Ectodermal cell (in vitro differentiated cells): ENCODE measurements around the gene MTMR6. TPM values are rescaled to one million over a fixed set of nuclear protein-coding genes. Genes with fewer than 3 reads are reported as not detected.
"Not testable (repeated sequence)": the region's sequence is repeated elsewhere in the genome, so short reads cannot be mapped to it uniquely, and the experiment has no call there.

Source experiments
- H3K27ac ChIP-seq: 2 replicates; pipeline ENCODE4 v1.7.0; 2013; ENCODE audit warnings: mild to moderate bottlenecking, low read depth, low read length; ENCODE audit not compliant: insufficient read depth, poor library complexity, severe bottlenecking
- H3K27me3 ChIP-seq: 2 replicates; pipeline ENCODE4 v1.7.0; 2013; ENCODE audit warnings: mild to moderate bottlenecking, low read length; ENCODE audit not compliant: insufficient read depth, control insufficient read depth, poor library complexity, severe bottlenecking
- H3K36me3 ChIP-seq: one replicate; pipeline ENCODE4 v1.7.0; 2013; ENCODE audit warnings: low read length; ENCODE audit not compliant: control insufficient read depth, insufficient read depth
- H3K4me1 ChIP-seq: one replicate; pipeline ENCODE4 v1.7.0; 2013; ENCODE audit warnings: low read length; ENCODE audit not compliant: control insufficient read depth, insufficient read depth
- H3K4me3 ChIP-seq: 2 replicates; pipeline ENCODE4 v1.7.0; 2013; ENCODE audit warnings: low read depth, low read length, control low read depth; ENCODE audit not compliant: insufficient read depth
- H3K9me3 ChIP-seq: 2 replicates; pipeline ENCODE4 v1.7.0; 2013; ENCODE audit warnings: mild to moderate bottlenecking, low read length, moderate library complexity; ENCODE audit not compliant: control insufficient read depth
- WGBS, 2 experiments: methylation state at CpG; one replicate each; pipeline ENCODE4 v1.1.7; 2013; ENCODE audit warnings: missing lambda C conversion rate in 2 of 2; 5-methylcytosine and 5-hydroxymethylcytosine counted together
- polyA plus RNA-seq, 4 experiments: library from polyadenylated mRNA; stranded (reverse); fragments of 50-300 nt; gene quantifications; one replicate each; pipeline ENCODE4 v1.2.3, GENCODE V29; 2013

Gene MTMR6
- polyA plus RNA-seq (2013, experiment 1 of 4), result 10.3 TPM
- polyA plus RNA-seq (2013, experiment 2 of 4), result 11.1 TPM
- polyA plus RNA-seq (2013, experiment 3 of 4), result 10.0 TPM
- 11.1 TPM for polyA plus RNA-seq (2013, experiment 4 of 4)

DNA sequence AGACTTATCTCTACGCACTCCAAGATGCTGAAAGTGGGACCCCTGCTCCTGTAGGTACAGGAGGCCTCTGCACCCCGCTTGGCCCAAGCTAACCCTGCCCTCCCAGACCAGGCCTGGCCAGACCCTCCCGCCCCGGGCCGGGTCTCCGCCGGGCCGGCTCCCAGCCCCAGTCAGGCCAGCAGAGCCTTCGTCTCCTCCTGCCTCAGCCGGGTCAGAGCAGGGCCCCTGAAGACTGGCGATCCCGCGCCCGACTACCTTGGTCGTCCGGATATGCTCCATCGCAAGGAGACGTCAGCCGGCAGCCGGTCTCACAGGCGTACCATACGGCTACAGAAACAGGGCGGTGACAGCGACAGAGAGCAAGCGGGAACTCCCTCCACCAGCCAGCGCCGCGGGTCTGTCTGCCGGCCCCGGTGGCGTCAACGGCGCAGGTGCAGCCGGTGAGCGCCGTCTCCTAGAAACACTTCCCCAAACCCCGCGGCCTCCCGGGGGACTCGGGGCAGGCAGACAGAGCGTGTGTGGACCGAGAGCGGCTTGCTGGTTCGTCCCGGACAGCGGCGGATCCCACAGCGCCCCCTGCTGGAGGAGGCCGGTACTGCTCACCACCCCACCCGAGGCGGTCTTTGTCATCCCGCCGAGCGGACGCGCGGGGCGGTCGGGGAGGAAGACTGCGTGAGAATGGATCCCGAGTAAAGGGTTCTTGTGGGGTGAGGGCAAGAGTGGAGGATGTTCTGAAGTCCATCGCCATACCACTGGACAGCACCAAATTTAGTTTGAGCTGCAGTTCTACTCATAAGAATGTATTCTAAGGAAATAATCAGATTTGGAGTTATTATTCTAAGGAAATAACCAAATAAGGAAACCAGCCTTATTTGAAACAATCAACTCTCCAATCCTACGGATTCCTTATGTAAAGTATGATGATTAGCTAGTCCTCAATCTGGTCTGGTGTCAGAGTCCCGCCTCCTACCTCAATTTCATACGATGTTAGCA is at the start of gene MTMR6:
MTMR6 (minus strand) TSS at position 520 of the 993 bp plus-strand sequence; CDS start at position 279, 241 bp downstream.
- Histone ChIP-seq H3K27ac (no peak within 1 kb of the TSS), H3K9me3 (no peaks in the 10 kb centered on the region), H3K4me1 (peaks cover 3% of the 10 kb centered on the region), H3K4me3 (peak within 1 kb of the TSS; percentile 72), H3K36me3 (no peaks in the 10 kb centered on the region), H3K27me3 (peaks cover 16% of the 10 kb centered on the region)
- 3% methylated on average over 65 of the region's 65 CpGs for WGBS, 2 experiments

GRCh38 chr13:25335856-25336255 is 48.6 kb upstream of the MTMR6 start:
- Histone ChIP-seq H3K4me3 (no peak overlapping the region), H3K27ac (no peak overlapping the region), H3K9me3 (no peaks in the 10 kb centered on the region), H3K27me3 (no peaks in the 10 kb centered on the region), H3K36me3 (peaks cover 11% of the 10 kb centered on the region), H3K4me1 (no peaks in the 10 kb centered on the region)
- WGBS, 2 experiments, result 93 to 94% methylated on average over 3 of the region's 3 CpGs

DNA sequence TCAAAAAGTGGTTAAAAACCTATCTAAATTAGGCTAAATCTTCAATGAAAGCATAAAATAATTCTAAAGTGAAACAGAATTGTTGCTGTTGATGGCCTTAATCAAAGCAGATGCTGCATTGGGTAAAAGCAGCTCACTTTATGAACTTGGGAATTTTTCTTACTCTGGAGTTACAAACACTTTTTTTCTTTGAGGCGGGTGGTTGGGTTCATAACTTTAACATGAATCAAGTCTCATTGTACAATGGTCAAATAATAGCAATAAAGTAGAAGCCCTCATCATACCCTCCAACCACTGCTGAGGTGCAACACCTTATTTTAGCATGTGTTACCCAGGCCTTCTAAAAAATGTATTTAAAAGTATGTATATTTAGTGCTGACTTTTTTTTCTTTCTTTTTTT is 43.3 kb upstream of the MTMR6 start:
- Histone ChIP-seq H3K27ac (no peak overlapping the region), H3K36me3 (peaks cover 32% of the 10 kb centered on the region), H3K9me3 (no peaks in the 10 kb centered on the region), H3K4me1 (no peaks in the 10 kb centered on the region), H3K27me3 (no peaks in the 10 kb centered on the region), H3K4me3 (no peak overlapping the region)
- 88% methylated on average over 1 of the region's 1 CpG; no CpG with 5 or more reads in 1 of the 2 experiments for WGBS, 2 experiments

- peaks cover 37% of the 10 kb centered on the region for H3K36me3 ChIP-seq
- no peaks in the 10 kb centered on the region for H3K4me1 ChIP-seq
- H3K4me3 ChIP-seq, result no peak overlapping the region
- H3K27ac ChIP-seq, result no peak overlapping the region
- WGBS, 2 experiments, result 92 to 96% methylated on average over 4 of the region's 4 CpGs
- H3K9me3 ChIP-seq, result no peaks in the 10 kb centered on the region
- H3K27me3 ChIP-seq, result no peaks in the 10 kb centered on the region
Observed at GRCh38 chr13:25329706-25330105, 42.4 kb upstream of the MTMR6 start.

- WGBS, 2 experiments, result 89 to 97% methylated on average over 1 to 2 of the region's 2 CpGs
Observed at GRCh38 chr13:25324100-25324499, 36.8 kb upstream of the MTMR6 start.

GRCh38 chr13:25319771-25320170 is 32.5 kb upstream of the MTMR6 start:
- Histone ChIP-seq H3K4me3 (no peak overlapping the region), H3K27ac (no peak overlapping the region), H3K36me3 (peaks cover 10% of the 10 kb centered on the region), H3K4me1 (no peaks in the 10 kb centered on the region), H3K9me3 (no peaks in the 10 kb centered on the region), H3K27me3 (no peaks in the 10 kb centered on the region)
- WGBS, 2 experiments, result 93 to 100% methylated on average over 1 of the region's 1 CpG

More at GRCh38 chr13:25324100-25324499, 36.8 kb upstream of the MTMR6 start:
- Histone ChIP-seq H3K27me3 (no peaks in the 10 kb centered on the region), H3K36me3 (peaks cover 17% of the 10 kb centered on the region), H3K9me3 (no peaks in the 10 kb centered on the region), H3K4me1 (no peaks in the 10 kb centered on the region), H3K27ac (no peak overlapping the region), H3K4me3 (no peak overlapping the region)

GRCh38 chr13:25318946-25319345 is 31.7 kb upstream of the MTMR6 start:
- not testable (repeated sequence) for H3K27me3 ChIP-seq, H3K9me3 ChIP-seq, H3K4me1 ChIP-seq, H3K27ac ChIP-seq, H3K4me3 ChIP-seq
- peaks cover 13% of the 10 kb centered on the region for H3K36me3 ChIP-seq
- WGBS, 2 experiments, result 92 to 97% methylated on average over 3 to 4 of the region's 4 CpGs

DNA sequence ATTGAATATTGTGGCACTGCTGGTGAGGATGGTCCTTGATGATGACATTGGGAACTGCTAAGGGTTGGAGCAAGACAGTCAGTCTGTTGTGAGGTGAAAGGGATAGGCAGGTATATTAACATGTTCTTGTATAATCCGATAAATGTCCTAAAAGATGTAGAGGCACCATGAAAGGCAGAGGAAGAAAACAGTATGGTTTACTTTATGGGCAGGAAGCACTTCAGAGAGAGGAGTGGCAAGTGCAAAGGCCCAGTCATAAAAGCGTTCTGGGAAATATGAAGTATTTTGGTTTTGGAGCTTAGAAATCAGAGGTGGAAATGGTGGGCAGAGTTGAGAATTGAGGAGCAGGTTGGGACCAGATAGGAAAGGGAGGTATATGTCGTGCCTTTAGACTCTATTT is 23.6 kb upstream of the MTMR6 start:
- WGBS, 2 experiments, result 95 to 97% methylated on average over 3 of the region's 3 CpGs
- H3K4me3 ChIP-seq, result no peak overlapping the region
- H3K27me3 ChIP-seq, result no peaks in the 10 kb centered on the region
- H3K4me1 ChIP-seq, result no peaks in the 10 kb centered on the region
- H3K27ac ChIP-seq, result no peak overlapping the region
- H3K9me3 ChIP-seq, result no peaks in the 10 kb centered on the region
- peaks cover 32% of the 10 kb centered on the region for H3K36me3 ChIP-seq

- peaks cover 16% of the 10 kb centered on the region for H3K36me3 ChIP-seq
Observed at GRCh38 chr13:25306671-25307464, 19.6 kb upstream of the MTMR6 start.

GRCh38 chr13:25302121-25302520 is 14.8 kb upstream of the MTMR6 start:
- H3K36me3 ChIP-seq, result peaks cover 8% of the 10 kb centered on the region
- no peaks in the 10 kb centered on the region for H3K9me3 ChIP-seq
- 3 to 12% methylated on average over 6 to 7 of the region's 7 CpGs for WGBS, 2 experiments
- H3K27me3 ChIP-seq, result peaks cover 22% of the 10 kb centered on the region
- no peak overlapping the region for H3K27ac ChIP-seq
- peak overlapping the region; percentile 78 for H3K4me3 ChIP-seq
- H3K4me1 ChIP-seq, result peaks cover 2% of the 10 kb centered on the region

More at GRCh38 chr13:25306671-25307464, 19.6 kb upstream of the MTMR6 start:
- H3K4me1 ChIP-seq, result peaks cover 2% of the 10 kb centered on the region
- H3K9me3 ChIP-seq, result no peaks in the 10 kb centered on the region
- no peaks in the 10 kb centered on the region for H3K27me3 ChIP-seq
- no peak overlapping the region for H3K4me3 ChIP-seq
- no peak overlapping the region for H3K27ac ChIP-seq
- WGBS, 2 experiments, result 94 to 96% methylated on average over 6 to 7 of the region's 7 CpGs
